ENCODE measurements around the gene ANTXR1.
"Not testable (repeated sequence)": the region's sequence is repeated elsewhere in the genome, so short reads cannot be mapped to it uniquely, and the experiment has no call there.

ANTXR1 gene

DNA sequence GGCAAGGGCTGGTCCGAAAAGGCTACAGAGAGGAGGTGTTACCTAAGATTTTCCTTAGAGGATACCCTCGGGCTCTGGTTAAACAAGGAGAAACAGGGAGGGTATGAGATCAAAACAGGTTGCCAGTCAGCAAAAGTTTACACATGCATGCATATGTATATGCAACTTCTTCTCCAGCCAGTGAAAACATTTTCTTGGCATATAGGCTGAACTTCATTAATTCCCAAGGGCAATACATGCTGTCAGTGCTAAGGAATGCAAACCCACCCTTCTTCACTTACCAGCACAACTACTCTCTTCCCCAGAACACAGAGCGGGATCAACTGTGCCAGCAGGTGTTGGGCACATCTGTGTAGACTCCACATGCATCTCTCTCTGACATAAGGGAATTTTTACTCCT, 198.1 kb downstream of the ANTXR1 start:
- no peak for DNase-seq (ENCODE audit: low spot score)

GRCh38 chr2:69211686-69212085, 198.7 kb downstream of the ANTXR1 start:
- no peak for DNase-seq (ENCODE audit: low spot score)

GRCh38 chr2:69212238-69213028, 199.5 kb downstream of the ANTXR1 start:
- DNase-seq (ENCODE audit: low spot score) = no peak

DNA sequence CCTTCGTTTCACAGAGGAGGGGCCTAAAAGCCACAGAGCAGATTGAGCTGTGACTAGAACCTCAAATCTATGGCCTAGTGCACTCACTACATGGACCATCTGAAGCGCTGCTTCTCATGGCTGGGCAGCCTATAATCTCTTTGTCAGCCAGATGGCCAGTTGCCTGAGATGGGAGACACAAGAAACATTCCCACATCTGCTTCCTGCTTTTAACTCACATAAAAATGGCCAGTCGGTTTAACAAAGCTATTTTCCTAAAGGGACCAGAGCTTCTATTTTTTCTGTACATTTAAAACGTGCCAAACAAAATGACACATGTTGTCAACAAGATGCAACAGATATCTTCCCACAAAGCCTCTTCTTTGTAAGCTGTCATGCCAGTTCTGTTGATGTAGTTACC, 200.2 kb downstream of the ANTXR1 start:
- DNase-seq (ENCODE audit: low spot score) = no peak

DNA sequence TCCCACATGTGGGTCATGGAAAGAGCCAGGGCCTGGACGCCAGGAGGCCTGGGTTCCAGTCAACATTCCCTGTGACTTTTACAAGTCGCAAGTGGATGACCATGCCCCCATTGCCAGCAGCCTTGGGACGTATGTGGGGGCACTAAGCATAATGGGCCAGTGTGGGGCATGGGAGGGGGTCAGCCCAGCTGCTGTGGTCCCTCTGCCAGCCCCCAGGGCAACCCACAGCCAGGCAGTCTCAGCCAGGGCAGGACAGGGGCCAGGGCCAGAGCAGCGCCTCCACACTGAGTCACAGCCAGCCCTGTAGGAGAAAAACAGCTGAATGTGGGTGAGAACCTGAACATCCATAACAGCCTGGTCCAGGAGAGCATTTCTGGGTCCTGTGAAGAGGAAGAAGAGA, 200.8 kb downstream of the ANTXR1 start:
- no peak for DNase-seq (ENCODE audit: low spot score)

- peak; percentile 24 for DNase-seq (ENCODE audit: low spot score)
Observed at GRCh38 chr2:69214898-69215297, 201.9 kb downstream of the ANTXR1 start.

GRCh38 chr2:69216535-69217332, 203.8 kb downstream of the ANTXR1 start:
- no peak for DNase-seq (ENCODE audit: low spot score)

DNA sequence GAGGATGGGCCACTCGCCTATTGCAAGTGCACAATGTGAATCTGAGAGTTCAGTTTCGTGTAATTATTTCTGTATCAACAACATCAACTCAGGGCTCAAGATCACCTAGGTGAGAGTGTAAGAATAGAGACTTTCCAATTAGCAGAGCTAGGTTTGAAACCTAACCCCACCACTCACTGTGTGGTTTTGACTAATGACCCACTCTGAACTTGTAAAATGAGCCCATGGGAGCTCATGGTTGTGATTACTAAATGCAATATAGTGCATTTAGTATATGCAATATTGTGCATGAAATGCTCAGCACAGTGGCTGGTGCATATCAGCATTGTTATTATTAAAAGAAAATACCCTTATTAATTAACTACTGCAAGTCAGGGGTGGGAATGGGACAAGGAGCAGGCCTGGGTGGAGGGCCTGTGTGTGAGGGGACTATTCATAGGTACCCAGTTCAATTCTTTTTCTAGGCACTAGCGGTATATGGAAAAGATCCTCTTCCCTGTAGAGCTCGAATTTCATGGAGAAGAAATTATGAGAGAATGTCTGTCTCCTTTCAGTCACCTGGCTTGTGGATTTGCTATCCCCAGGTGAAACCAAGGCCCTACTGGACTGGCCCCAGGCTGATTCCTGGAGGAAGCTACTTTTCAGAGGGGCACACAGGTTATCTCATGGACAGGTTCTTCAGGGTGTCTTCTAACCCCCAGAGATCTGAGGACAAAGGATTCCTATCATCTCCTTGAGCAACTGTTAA, 204.5 kb downstream of the ANTXR1 start:
- DNase-seq (ENCODE audit: low spot score) = no peak

DNA sequence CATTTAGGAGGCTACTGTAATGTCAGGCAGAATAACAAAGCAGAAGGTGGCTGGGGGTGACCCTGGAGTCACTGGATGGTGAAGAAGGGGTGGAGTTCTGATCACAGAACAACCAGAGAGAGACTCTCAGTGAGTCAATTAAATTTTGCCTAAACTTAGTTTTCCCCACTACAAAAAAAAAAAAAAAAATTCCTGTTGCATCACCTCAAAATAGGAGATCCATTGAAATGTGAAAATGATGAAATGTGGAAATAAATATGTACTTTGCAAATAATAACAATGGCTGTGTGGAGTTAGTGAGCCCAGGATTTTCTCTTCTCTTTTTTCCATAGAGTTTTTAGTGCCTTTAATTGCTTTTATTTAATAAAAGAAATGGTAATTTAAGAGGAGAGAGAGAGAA, 208.5 kb downstream of the ANTXR1 start:
- no peak for DNase-seq (ENCODE audit: low spot score)

DNA sequence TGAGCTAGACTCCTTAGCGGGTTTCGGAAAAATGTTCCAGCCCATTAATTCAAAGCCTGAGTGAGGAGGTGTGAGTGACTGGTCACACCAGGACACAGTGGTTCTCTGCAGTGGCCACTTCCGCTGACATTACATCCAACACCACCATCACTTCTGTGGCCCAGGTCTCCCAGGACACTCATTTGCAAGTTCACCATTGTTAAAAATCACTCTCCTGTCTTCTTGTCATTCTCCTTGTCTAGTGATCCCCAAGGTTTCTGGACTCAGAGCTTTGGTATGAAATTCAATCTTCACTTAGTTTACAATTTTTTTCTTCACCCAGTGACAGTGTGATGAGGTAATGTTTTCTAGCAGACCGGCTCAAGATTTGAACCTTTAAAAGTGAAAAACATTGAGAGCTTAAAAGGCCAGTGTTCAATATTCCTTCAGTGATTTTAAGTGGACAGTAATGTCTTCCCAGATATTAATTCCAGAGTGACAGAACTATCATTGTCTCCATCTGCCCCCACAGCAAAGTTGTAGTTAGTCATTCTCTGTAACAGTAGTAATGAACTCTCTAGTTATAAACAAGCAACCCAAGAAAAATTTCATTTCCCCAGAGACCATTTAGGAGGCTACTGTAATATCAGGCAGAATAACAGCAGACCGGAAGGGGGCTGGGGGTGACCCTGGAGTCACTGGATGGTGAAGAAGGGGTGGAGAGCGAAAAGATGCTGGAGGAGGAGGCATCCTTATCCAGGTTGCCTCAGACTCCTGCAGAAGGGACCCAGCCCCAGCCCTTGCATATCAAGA, 209.2 kb downstream of the ANTXR1 start:
- DNase-seq (ENCODE audit: low spot score) = no peak

DNA sequence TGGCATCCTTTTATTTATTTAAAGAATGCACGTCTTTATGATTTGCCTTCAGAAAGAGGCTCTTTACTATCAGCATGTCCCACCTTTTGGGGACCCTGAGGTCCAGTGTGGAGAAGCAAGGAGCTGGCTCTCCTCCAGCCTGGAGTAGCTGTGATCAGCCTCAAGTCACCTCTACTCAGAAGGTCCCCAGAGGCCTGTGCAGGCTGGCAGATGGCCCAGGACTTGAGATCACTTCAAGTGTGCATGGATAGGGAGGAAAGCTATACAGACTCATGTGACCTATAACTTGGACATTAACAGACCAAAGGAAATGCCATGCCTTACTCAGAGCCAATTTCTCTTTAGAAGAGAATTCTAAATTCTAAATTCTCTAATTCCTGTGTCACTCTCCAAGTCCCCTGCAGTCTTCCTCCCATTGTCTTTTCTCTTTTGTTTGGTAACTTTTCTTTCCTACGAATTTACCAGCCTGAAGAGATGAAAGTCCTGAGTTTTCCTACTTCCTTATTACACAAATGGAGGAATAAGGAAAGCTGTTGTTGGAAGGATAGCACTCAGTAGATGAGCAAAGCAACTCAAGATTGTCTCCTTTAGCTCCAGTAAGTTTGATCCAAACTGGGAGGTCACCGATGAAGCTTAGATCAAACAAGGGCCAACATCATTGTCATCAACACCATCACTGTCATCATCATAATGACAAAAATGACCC, 210.1 kb downstream of the ANTXR1 start:
- DNase-seq (ENCODE audit: low spot score) = no peak

- DNase-seq (ENCODE audit: low spot score) = no peak
Observed at GRCh38 chr2:69223759-69224511, 211.0 kb downstream of the ANTXR1 start.

DNA sequence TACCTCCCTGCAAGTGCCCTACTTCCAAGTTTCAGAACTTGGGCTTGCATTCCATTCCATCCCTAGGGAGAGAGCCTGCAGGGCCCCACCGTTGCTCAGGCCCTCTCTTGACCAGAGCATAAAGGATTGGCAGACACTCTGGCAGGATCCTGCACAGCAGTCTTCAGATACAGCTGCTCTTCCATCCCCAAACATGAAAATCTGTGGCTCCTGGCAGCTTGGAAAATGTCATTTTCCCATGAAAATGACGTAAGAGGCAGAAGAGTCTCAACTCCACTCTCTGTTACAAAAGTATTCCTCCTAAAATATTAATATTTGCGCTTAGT, 211.5 kb downstream of the ANTXR1 start:
- DNase-seq (ENCODE audit: low spot score) = no peak

- DNase-seq (ENCODE audit: low spot score) = no peak
Observed at GRCh38 chr2:69225933-69226332, 213.0 kb downstream of the ANTXR1 start.

- DNase-seq (ENCODE audit: low spot score) = no peak
Observed at GRCh38 chr2:69226903-69227302, 213.9 kb downstream of the ANTXR1 start.

GRCh38 chr2:69227716-69228115, 214.7 kb downstream of the ANTXR1 start:
- peak; percentile 18 for DNase-seq (ENCODE audit: low spot score)

- not testable (repeated sequence) for DNase-seq (ENCODE audit: low spot score)
Observed at GRCh38 chr2:69230946-69231345, 218.0 kb downstream of the ANTXR1 start.

DNA sequence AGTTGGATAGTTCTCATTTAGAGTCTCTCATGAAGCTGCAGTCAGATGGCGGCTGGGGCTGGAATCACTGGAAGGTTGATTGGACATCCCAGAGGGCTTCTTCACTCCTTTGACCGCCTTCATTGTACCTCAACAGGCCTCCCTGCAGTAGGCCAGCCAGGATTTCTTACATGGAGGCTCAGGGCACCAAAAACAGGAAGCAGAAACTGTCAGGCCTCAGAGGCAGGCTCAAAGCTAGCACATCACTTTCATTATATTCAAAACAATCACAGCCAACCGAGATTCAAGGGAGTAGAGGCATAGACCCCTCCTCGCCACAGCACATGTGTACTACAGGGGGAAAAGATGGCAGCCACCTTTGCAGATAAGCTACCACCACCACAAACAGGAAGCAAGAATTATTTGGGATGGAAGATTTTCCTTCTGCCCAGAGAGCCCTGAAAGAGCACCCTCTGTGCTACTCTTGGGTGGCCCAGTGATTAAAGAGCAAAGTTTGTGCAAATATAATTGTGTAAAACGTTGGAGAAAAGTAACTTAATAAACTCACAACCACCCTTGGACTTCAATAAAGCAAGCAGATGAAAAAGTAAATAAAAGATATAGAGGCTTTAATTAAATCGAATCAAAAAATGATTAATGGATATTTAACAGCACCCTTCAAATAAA, 218.8 kb downstream of the ANTXR1 start:
- DNase-seq (ENCODE audit: low spot score) = no peak

DNA sequence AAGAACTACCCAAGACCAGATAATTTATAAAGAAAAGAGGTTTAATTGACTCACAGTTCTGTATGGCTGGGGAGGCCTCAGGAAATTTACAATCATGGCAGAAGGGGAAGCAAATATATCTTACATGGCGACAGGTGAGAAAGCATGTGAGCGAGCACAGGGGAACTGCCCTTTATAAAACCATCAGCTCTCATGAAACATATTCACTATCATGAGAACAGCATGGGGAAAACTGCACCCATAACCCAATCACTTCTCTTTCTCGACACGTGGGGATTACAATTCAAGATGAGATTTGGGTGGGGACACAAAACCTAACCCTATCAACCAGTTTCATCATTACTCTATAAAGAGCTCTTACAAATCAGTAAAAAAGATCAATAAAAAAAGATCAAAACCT, 222.9 kb downstream of the ANTXR1 start:
- not testable (repeated sequence) for DNase-seq (ENCODE audit: low spot score)

- DNase-seq (ENCODE audit: low spot score) = no peak
Observed at GRCh38 chr2:69237070-69237670, 224.2 kb downstream of the ANTXR1 start.
